Psoas muscle (tissue), 8 donors: ENCODE results near the gene PPP6R2. TPM values are rescaled to one million over a fixed set of nuclear protein-coding genes. Genes with fewer than 3 reads are reported as not detected.
A peak's percentile ranks its signal among the peaks of the same experiment; 100 is the strongest.
"Not testable (repeated sequence)": the region's sequence is repeated elsewhere in the genome, so short reads cannot be mapped to it uniquely, and the experiment has no call there.

Experiments used
- ATAC-seq, 4 donors: fragments of 200-7000 bp; cut with Tn5 transposase; one replicate each; pipeline ENCODE4 v1.9.1; 2020; ENCODE audit warnings: moderate library complexity in 3 of 4, mild to moderate bottlenecking in 2 of 4
- DNase-seq, 2 donors: peaks; one replicate each; pipeline ENCODE4 v3.0.0-alpha.2; 2020
- H3K27ac ChIP-seq: fragments of 200-600 bp; one replicate; pipeline ENCODE4 v1.8.0; 2022
- H3K27me3 ChIP-seq, 3 donors: fragments of 200-600 bp in 1 of 3; one replicate each; pipeline versions ENCODE4 v1.6.1 to v1.8.0; 2013 to 2022; ENCODE audit warnings: low read length in 2 of 3, mild to moderate bottlenecking in 2 of 3, moderate library complexity in 1 of 3; ENCODE audit not compliant: insufficient read depth in 3 of 3
- H3K36me3 ChIP-seq, 2 donors: fragments of 200-600 bp in 1 of 2; one replicate each; pipeline versions ENCODE4 v1.6.1 to v1.8.0; 2013 to 2022; ENCODE audit warnings: low read depth in 1 of 2, mild to moderate bottlenecking in 1 of 2, moderate library complexity in 1 of 2; ENCODE audit not compliant: insufficient read depth in 1 of 2
- H3K4me1 ChIP-seq: fragments of 200-600 bp; one replicate; pipeline ENCODE4 v1.8.0; 2022
- H3K4me3 ChIP-seq: fragments of 200-600 bp; one replicate; pipeline ENCODE4 v1.8.0; 2022; ENCODE audit warnings: mild to moderate bottlenecking
- H3K9me3 ChIP-seq: fragments of 200-600 bp; one replicate; pipeline ENCODE4 v1.8.0; 2022
- WGBS, 3 donors: extraction: QIAGEN DNeasy Blood & Tissue Kit; methylation state at CpG; one replicate each; pipeline versions ENCODE4 v1.1.6 to v1.1.7; 2013; 5-methylcytosine and 5-hydroxymethylcytosine counted together
- intact Hi-C, 2 donors: fragments of 100-400 bp; cut with DNase I; formaldehyde crosslinking; loops; one replicate each; pipeline versions ENCODE4 v1.11.0 to v1.14.2; 2022
- polyA plus RNA-seq, 3 donors: library from polyadenylated mRNA; stranded (reverse); fragments of 200-250 nt; gene quantifications; one replicate each; pipeline ENCODE4 v1.2.3, GENCODE V29; 2013
- total RNA-seq, 4 donors: library from RNA; stranded (reverse); fragmentation: NEBNext Ultra II Directional in 2 of 4; extraction: Animal tissue kit (Norgen Biotek cat#: 25700) in 2 of 4; gene quantifications; one replicate each; pipeline versions ENCODE4 v1.2.1 to v1.2.4, GENCODE V29; 2021 to 2023
- TF ChIP-seq, protein P1 (sequence below): fragments of 200-600 bp; IDR thresholded peaks from one replicate; pipeline ENCODE4 v1.8.0; 2022; ENCODE audit warnings: antibody characterized with exemption
- donor health status: healthy with polysubstance abuse.
- donor health status: DM: no; HTN: no; CAD: no; lungs with moderate emphysema.
- donor health status: Bipolar disorder and iron deficiency.
- donor health status: healthy.
- donor health status: DM: yes; HTN: yes; CAD: no.
- donor health status: DM: no; HTN: no; CAD: no.
- donor health status: DM: no; HTN: no; CAD: no.
- donor health status: DM: yes; HTN: yes; CAD: no.

Gene PPP6R2
- total and polyA plus RNA-seq, 7 donors, result 31.6 to 48.2 (median 41.6) TPM

- intact Hi-C loops, result loop anchor here (2.0 to 5.0 kb wide), 2 partner anchors 51 to 75 kb away; partner anchors contain the start of gene HDAC10 (in 1 of the 2)
- Histone ChIP-seq H3K9me3 (no peaks in the 10 kb centered on the region), H3K4me3 (peak overlapping the region; percentile 88), H3K4me1 (peaks cover 11% of the 10 kb centered on the region), H3K36me3 (no peaks in the 10 kb centered on the region), H3K27me3 (no peaks in the 10 kb centered on the region), H3K27ac (peak overlapping the region; percentile 95)
- DNase-seq (no peak), ATAC-seq (peak in 1 of 4 donors; percentile 7)
- 61 to 70% (median 67%) methylated on average over 22 of the region's 22 CpGs for WGBS, 3 donors
- TF ChIP-seq, protein P1, sequence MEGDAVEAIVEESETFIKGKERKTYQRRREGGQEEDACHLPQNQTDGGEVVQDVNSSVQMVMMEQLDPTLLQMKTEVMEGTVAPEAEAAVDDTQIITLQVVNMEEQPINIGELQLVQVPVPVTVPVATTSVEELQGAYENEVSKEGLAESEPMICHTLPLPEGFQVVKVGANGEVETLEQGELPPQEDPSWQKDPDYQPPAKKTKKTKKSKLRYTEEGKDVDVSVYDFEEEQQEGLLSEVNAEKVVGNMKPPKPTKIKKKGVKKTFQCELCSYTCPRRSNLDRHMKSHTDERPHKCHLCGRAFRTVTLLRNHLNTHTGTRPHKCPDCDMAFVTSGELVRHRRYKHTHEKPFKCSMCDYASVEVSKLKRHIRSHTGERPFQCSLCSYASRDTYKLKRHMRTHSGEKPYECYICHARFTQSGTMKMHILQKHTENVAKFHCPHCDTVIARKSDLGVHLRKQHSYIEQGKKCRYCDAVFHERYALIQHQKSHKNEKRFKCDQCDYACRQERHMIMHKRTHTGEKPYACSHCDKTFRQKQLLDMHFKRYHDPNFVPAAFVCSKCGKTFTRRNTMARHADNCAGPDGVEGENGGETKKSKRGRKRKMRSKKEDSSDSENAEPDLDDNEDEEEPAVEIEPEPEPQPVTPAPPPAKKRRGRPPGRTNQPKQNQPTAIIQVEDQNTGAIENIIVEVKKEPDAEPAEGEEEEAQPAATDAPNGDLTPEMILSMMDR, result no peak
Observed at GRCh38 chr22:50327711-50328019, 15.5 kb upstream of the PPP6R2 start.

GRCh38 chr22:50329236-50329635, 13.9 kb upstream of the PPP6R2 start:
- 93 to 97% (median 94%) methylated on average over 6 of the region's 6 CpGs for WGBS, 3 donors
- Histone ChIP-seq H3K9me3 (no peaks in the 10 kb centered on the region), H3K27me3 (no peaks in the 10 kb centered on the region), H3K4me1 (peaks cover 11% of the 10 kb centered on the region), H3K27ac (no peak overlapping the region), H3K4me3 (no peak overlapping the region), H3K36me3 (no peaks in the 10 kb centered on the region)
- intact Hi-C loops, result loop anchor here in 1 of 2 donors (5.0 kb wide), 1 partner anchor 77 kb away; the partner anchor contains the start of gene HDAC10
- DNase-seq, result no peak
- ATAC-seq, result no peak
- TF ChIP-seq, protein P1, result no peak

- not testable (repeated sequence) for H3K9me3 ChIP-seq, H3K27me3 ChIP-seq, H3K36me3 ChIP-seq, DNase-seq, H3K27ac ChIP-seq, H3K4me1 ChIP-seq, H3K4me3 ChIP-seq, ATAC-seq
- intact Hi-C loops, result loop anchor here in 1 of 2 donors (2.0 kb wide), 1 partner anchor 84 kb away; the partner anchor contains the start of gene HDAC10
- 86 to 93% (median 90%) methylated on average over 5 of the region's 5 CpGs for WGBS, 3 donors
Observed at GRCh38 chr22:50334433-50334832, 8.7 kb upstream of the PPP6R2 start.

GRCh38 chr22:50337262-50338041, 5.7 kb upstream of the PPP6R2 start:
- H3K9me3 ChIP-seq, result no peaks in the 10 kb centered on the region
- no peak overlapping the region for H3K4me3 ChIP-seq
- no peaks in the 10 kb centered on the region for H3K4me1 ChIP-seq
- no peaks in the 10 kb centered on the region for H3K36me3 ChIP-seq
- intact Hi-C loops, result no loop called here
- TF ChIP-seq, protein P1, result no peak
- DNase-seq, result no peak
- no peak for ATAC-seq
- WGBS, 3 donors, result 97 to 98% (median 98%) methylated on average over 13 of the region's 13 CpGs
- no peaks in the 10 kb centered on the region for H3K27me3 ChIP-seq
- no peak overlapping the region for H3K27ac ChIP-seq

- Histone ChIP-seq H3K27me3 (no peaks in the 10 kb centered on the region), H3K4me3 (no peak overlapping the region), H3K4me1 (peaks cover 5% of the 10 kb centered on the region), H3K27ac (no peak overlapping the region), H3K9me3 (no peaks in the 10 kb centered on the region), H3K36me3 (no peaks in the 10 kb centered on the region)
- intact Hi-C loops, result no loop called here
- TF ChIP-seq, protein P1, result no peak
- ATAC-seq, result no peak
- no peak for DNase-seq
- WGBS, 3 donors, result 92 to 96% (median 94%) methylated on average over 5 of the region's 5 CpGs
Observed at GRCh38 chr22:50338042-50338573, 5.0 kb upstream of the PPP6R2 start.
